OCI-LY7 (cell line): ENCODE data around the gene TCL1A.
"Not testable (repeated sequence)": the region's sequence is repeated elsewhere in the genome, so short reads cannot be mapped to it uniquely, and the experiment has no call there.

ENCODE experiments used
- CTCF ChIP-seq: fragments of 200-600 bp; sonication (generic); conservative IDR thresholded peaks from 2 replicates; pipeline ENCODE4 v1.5.1; 2014; ENCODE audit warnings: mild to moderate bottlenecking, antibody characterized with exemption, low read length, moderate library complexity, mixed read lengths
- EZH2phosphoT487 ChIP-seq: fragments of 200-600 bp; sonication (generic); IDR thresholded peaks from 2 replicates; pipeline ENCODE4 v1.6.1; 2018; ENCODE audit warnings: low read depth, borderline replicate concordance, mild to moderate bottlenecking, mixed run types, antibody characterized with exemption, low read length, moderate library complexity, mixed read lengths

GRCh38 chr14:95763032-95763431 is 49.1 kb upstream of the TCL1A start:
- not testable (repeated sequence) for TF ChIP-seq CTCF, EZH2phosphoT487
